Measurements from ENCODE around the gene AIRE. TPM values are rescaled to one million over a fixed set of nuclear protein-coding genes. Genes with fewer than 3 reads are reported as not detected.

The AIRE gene
- total and polyA plus RNA-seq, 2 of the 13 experiments (the other 11 are each of a cell fraction or from before 2014, with no cell fraction given), result not detected

DNA sequence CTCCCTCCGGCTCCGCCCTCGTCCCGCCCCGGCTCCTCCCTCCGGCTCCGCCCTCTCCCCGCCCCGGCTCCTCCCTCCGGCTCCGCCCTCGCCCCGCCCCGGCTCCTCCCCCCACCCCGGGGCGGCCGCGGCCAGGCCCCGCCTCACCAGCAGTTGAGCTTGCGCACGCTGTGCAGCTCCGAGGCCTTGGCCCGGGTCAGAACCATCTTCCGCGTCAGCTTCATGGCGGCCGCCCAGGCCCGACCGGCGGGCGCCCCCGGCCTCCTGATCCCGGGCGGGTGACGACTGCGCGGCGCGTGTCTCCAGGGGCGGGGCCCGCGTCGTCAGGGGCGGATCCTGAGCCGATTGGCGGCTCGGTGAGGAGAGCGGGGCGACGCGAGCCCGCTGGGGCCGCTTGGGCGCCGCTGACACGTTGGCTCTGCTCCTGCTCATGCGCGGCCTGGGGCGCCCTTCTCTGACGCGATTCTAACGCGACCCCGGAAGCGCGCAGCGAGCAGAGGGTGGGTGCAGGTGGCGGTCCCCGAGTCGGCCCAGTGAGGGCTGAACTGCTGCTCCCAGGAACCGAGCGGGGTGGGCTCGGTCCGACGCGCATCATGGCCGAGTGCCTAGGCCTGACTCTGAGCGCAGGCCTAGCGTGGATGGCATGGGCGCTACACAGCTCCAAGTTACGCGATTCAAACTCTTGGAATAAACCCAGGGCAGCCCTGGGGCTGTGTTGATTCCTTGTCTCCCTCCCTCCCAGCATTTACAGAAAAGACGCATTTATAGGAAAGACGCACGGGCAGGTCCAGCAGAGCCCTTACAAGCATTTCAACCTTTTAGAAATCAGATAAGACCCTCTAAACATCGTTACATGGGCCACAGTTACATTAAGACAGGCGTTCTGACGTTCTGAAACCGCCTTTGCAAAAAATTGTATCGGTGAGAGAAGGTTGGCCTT, 53.6 kb downstream of the AIRE start, which contains the start of gene CFAP410 (continued):
- TF ChIP-seq KLF15 (CRISPR knock-in tag; IDR thresholded peaks at IDR 0.05; ENCODE audit: borderline replicate concordance), result peak; percentile 42; the same call in 1 of the 2 replicates
- TF ChIP-seq, protein P1, sequence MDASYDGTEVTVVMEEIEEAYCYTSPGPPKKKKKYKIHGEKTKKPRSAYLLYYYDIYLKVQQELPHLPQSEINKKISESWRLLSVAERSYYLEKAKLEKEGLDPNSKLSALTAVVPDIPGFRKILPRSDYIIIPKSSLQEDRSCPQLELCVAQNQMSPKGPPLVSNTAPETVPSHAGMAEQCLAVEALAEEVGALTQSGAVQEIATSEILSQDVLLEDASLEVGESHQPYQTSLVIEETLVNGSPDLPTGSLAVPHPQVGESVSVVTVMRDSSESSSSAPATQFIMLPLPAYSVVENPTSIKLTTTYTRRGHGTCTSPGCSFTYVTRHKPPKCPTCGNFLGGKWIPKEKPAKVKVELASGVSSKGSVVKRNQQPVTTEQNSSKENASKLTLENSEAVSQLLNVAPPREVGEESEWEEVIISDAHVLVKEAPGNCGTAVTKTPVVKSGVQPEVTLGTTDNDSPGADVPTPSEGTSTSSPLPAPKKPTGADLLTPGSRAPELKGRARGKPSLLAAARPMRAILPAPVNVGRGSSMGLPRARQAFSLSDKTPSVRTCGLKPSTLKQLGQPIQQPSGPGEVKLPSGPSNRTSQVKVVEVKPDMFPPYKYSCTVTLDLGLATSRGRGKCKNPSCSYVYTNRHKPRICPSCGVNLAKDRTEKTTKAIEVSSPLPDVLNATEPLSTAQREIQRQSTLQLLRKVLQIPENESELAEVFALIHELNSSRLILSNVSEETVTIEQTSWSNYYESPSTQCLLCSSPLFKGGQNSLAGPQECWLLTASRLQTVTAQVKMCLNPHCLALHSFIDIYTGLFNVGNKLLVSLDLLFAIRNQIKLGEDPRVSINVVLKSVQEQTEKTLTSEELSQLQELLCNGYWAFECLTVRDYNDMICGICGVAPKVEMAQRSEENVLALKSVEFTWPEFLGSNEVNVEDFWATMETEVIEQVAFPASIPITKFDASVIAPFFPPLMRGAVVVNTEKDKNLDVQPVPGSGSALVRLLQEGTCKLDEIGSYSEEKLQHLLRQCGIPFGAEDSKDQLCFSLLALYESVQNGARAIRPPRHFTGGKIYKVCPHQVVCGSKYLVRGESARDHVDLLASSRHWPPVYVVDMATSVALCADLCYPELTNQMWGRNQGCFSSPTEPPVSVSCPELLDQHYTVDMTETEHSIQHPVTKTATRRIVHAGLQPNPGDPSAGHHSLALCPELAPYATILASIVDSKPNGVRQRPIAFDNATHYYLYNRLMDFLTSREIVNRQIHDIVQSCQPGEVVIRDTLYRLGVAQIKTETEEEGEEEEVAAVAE (CRISPR knock-in tag; IDR thresholded peaks at IDR 0.05; ENCODE audit: borderline replicate concordance), result peak; percentile 78
- TF ChIP-seq KDM6A (CRISPR knock-in tag; IDR thresholded peaks at IDR 0.05; ENCODE audit: low read depth), result no peak
- TF ChIP-seq ZNF350 (CRISPR knock-in tag; IDR thresholded peaks at IDR 0.05; ENCODE audit: borderline replicate concordance, low read depth), result peak; percentile 83
- peak; percentile 99 for TF ChIP-seq HDAC1 (CRISPR knock-in tag; IDR thresholded peaks at IDR 0.05)
- peak; percentile 99 for TF ChIP-seq YEATS4 (CRISPR knock-in tag; IDR thresholded peaks at IDR 0.05; ENCODE audit: borderline replicate concordance)
- TF ChIP-seq RFX3 (CRISPR knock-in tag; IDR thresholded peaks at IDR 0.05), result no peak
- TF ChIP-seq MAFK (conservative IDR thresholded peaks at IDR 0.05 in 1 of 2, IDR thresholded peaks at IDR 0.05 in 1 of 2; ENCODE audit: low read length in 2 of 2), result no peak
- peak; percentile 65 for TF ChIP-seq NFYB (CRISPR knock-in tag; IDR thresholded peaks at IDR 0.05)
- TF ChIP-seq, protein P2, sequence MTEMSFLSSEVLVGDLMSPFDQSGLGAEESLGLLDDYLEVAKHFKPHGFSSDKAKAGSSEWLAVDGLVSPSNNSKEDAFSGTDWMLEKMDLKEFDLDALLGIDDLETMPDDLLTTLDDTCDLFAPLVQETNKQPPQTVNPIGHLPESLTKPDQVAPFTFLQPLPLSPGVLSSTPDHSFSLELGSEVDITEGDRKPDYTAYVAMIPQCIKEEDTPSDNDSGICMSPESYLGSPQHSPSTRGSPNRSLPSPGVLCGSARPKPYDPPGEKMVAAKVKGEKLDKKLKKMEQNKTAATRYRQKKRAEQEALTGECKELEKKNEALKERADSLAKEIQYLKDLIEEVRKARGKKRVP (CRISPR knock-in tag; IDR thresholded peaks at IDR 0.05), result 0 out of 4 replicates have a peak, but pooled peaks of 1 of the 2 experiments have one; percentile 31
- peak; percentile 77 for TF ChIP-seq HIVEP1 (CRISPR knock-in tag; IDR thresholded peaks at IDR 0.05)
- TF ChIP-seq ZNF749 (CRISPR knock-in tag; IDR thresholded peaks at IDR 0.05; ENCODE audit: borderline replicate concordance), result no peak; the same call in 1 of the 2 replicates
- no peak for TF ChIP-seq HOXA7 (CRISPR knock-in tag; IDR thresholded peaks at IDR 0.05)
- TF ChIP-seq SAFB2 (CRISPR knock-in tag; IDR thresholded peaks at IDR 0.05; ENCODE audit: borderline replicate concordance, low read depth), result peak; percentile 74; the same call in 1 of the 2 replicates
- TF ChIP-seq CCDC6 (CRISPR knock-in tag; IDR thresholded peaks at IDR 0.05), result peak; percentile 52; the same call in 1 of the 2 replicates
- TF ChIP-seq, protein P3, sequence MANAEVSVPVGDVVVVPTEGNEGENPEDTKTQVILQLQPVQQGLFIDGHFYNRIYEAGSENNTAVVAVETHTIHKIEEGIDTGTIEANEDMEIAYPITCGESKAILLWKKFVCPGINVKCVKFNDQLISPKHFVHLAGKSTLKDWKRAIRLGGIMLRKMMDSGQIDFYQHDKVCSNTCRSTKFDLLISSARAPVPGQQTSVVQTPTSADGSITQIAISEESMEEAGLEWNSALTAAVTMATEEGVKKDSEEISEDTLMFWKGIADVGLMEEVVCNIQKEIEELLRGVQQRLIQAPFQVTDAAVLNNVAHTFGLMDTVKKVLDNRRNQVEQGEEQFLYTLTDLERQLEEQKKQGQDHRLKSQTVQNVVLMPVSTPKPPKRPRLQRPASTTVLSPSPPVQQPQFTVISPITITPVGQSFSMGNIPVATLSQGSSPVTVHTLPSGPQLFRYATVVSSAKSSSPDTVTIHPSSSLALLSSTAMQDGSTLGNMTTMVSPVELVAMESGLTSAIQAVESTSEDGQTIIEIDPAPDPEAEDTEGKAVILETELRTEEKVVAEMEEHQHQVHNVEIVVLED (CRISPR knock-in tag; IDR thresholded peaks at IDR 0.05; ENCODE audit: borderline replicate concordance), result peak; percentile 90
- TF ChIP-seq, protein P4, sequence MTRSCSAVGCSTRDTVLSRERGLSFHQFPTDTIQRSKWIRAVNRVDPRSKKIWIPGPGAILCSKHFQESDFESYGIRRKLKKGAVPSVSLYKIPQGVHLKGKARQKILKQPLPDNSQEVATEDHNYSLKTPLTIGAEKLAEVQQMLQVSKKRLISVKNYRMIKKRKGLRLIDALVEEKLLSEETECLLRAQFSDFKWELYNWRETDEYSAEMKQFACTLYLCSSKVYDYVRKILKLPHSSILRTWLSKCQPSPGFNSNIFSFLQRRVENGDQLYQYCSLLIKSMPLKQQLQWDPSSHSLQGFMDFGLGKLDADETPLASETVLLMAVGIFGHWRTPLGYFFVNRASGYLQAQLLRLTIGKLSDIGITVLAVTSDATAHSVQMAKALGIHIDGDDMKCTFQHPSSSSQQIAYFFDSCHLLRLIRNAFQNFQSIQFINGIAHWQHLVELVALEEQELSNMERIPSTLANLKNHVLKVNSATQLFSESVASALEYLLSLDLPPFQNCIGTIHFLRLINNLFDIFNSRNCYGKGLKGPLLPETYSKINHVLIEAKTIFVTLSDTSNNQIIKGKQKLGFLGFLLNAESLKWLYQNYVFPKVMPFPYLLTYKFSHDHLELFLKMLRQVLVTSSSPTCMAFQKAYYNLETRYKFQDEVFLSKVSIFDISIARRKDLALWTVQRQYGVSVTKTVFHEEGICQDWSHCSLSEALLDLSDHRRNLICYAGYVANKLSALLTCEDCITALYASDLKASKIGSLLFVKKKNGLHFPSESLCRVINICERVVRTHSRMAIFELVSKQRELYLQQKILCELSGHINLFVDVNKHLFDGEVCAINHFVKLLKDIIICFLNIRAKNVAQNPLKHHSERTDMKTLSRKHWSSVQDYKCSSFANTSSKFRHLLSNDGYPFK (CRISPR knock-in tag; IDR thresholded peaks at IDR 0.05; ENCODE audit: borderline replicate concordance), result peak; percentile 87; the same call in 1 of the 2 replicates
- TF ChIP-seq GATAD2A (CRISPR knock-in tag; IDR thresholded peaks at IDR 0.05), result 0 out of 2 replicates have a peak, but pooled peaks have one; percentile 29

Measured in HepG2 (cell line).